CD4-positive, alpha-beta T cell (primary cell): ENCODE results near the gene LAIR1. TPM values are rescaled to one million over a fixed set of nuclear protein-coding genes. Genes with fewer than 3 reads are reported as not detected.
"Not testable (repeated sequence)": the region's sequence is repeated elsewhere in the genome, so short reads cannot be mapped to it uniquely, and the experiment has no call there.

Source experiments
- ATAC-seq: fragments of 200-7000 bp; cut with Tn5 transposase; one replicate; pipeline ENCODE4 v1.10.0; 2022; ENCODE audit warnings: mild to moderate bottlenecking; ENCODE audit not compliant: poor library complexity
- CTCF ChIA-PET: fragments of 350-600 bp; sonication (Branson Sonifier 250); formaldehyde crosslinking; loops from one replicate; lab custom pipeline; 2021; ENCODE audit warnings: antibody characterized with exemption, inconsistent platforms; lab: Charles Lee
- POLR2A ChIA-PET: fragments of 350-600 bp; sonication (Branson Sonifier 250); formaldehyde crosslinking; loops from one replicate; lab custom pipeline; 2021; ENCODE audit warnings: antibody characterized with exemption, inconsistent platforms; lab: Charles Lee
- DNase-seq, 14 experiments: peaks; one replicate each; pipeline ENCODE4 v3.0.0-alpha.2; 2013 to 2020; ENCODE audit warnings: mixed read lengths in 2 of 14
- H3K27ac ChIP-seq, 2 donors: one replicate each; pipeline versions ENCODE4 v1.5.1 to v1.7.0; 2013; ENCODE audit warnings: low read length in 2 of 2, low read depth in 1 of 2, mild to moderate bottlenecking in 1 of 2
- H3K27me3 ChIP-seq, 2 experiments: 1 replicate in 1 of 2; 2 replicates in 1 of 2; pipeline versions ENCODE4 v1.6.1 to v1.7.0; 2013; ENCODE audit warnings: low read length in 2 of 2, control low read depth in 1 of 2, mild to moderate bottlenecking in 1 of 2, moderate library complexity in 1 of 2; ENCODE audit not compliant: insufficient read depth in 2 of 2, control insufficient read depth in 1 of 2
- H3K36me3 ChIP-seq: one replicate; pipeline ENCODE4 v1.6.1; 2013; ENCODE audit warnings: low read length, control low read depth; ENCODE audit not compliant: insufficient read depth
- H3K4me1 ChIP-seq: one replicate; pipeline ENCODE4 v1.6.1; 2013; ENCODE audit warnings: low read length, control low read depth; ENCODE audit not compliant: insufficient read depth
- H3K4me3 ChIP-seq: one replicate; pipeline ENCODE4 v1.5.1; 2013; ENCODE audit warnings: mild to moderate bottlenecking, low read length, moderate library complexity
- H3K9me3 ChIP-seq, 2 experiments: 1 replicate in 1 of 2; 2 replicates in 1 of 2; pipeline versions ENCODE4 v1.6.1 to v1.7.0; 2013; ENCODE audit warnings: low read length in 2 of 2, mild to moderate bottlenecking in 2 of 2, control low read depth in 1 of 2, moderate library complexity in 1 of 2; ENCODE audit not compliant: control insufficient read depth in 1 of 2, insufficient read depth in 1 of 2
- H3K27ac Mint-ChIP-seq: one replicate; pipeline ENCODE4 v1.8.0; 2020; ENCODE audit warnings: mixed read lengths
- H3K27me3 Mint-ChIP-seq: one replicate; pipeline ENCODE4 v1.8.0; 2021; ENCODE audit warnings: mixed read lengths
- H3K36me3 Mint-ChIP-seq: one replicate; pipeline ENCODE4 v1.8.0; 2021; ENCODE audit warnings: low read depth, mixed read lengths
- H3K4me1 Mint-ChIP-seq: one replicate; pipeline ENCODE4 v1.8.0; 2021; ENCODE audit warnings: low read depth, mixed read lengths
- H3K4me3 Mint-ChIP-seq: one replicate; pipeline ENCODE4 v1.8.0; 2020; ENCODE audit warnings: mild to moderate bottlenecking, mixed read lengths
- H3K9me3 Mint-ChIP-seq: one replicate; pipeline ENCODE4 v1.8.0; 2020; ENCODE audit warnings: mixed read lengths
- intact Hi-C, 2 experiments: fragments of 100-400 bp; cut with DNase I in 1 of 2; cut with micrococcal nuclease in 1 of 2; formaldehyde crosslinking; loops; one replicate each; pipeline versions ENCODE4 v1.15.1 to v1.9.0; 2023 to 2025; cut with DNase I, micrococcal nuclease
- total RNA-seq, 174 experiments: library from RNA in 2 of 174; stranded (reverse) in 2 of 174; gene quantifications; one replicate each; pipeline ENCODE4 v1.2.3 and lab custom pipeline; 2021 to 2026
- TF ChIP-seq, protein P1 (sequence below): fragments of 200-600 bp; IDR thresholded peaks from one replicate; pipeline ENCODE4 v1.8.0; 2022; ENCODE audit warnings: antibody characterized with exemption, mild to moderate bottlenecking

The LAIR1 gene
- total RNA-seq, 2 experiments from 2014 or later: 12.3 to 14.4 TPM

DNA sequence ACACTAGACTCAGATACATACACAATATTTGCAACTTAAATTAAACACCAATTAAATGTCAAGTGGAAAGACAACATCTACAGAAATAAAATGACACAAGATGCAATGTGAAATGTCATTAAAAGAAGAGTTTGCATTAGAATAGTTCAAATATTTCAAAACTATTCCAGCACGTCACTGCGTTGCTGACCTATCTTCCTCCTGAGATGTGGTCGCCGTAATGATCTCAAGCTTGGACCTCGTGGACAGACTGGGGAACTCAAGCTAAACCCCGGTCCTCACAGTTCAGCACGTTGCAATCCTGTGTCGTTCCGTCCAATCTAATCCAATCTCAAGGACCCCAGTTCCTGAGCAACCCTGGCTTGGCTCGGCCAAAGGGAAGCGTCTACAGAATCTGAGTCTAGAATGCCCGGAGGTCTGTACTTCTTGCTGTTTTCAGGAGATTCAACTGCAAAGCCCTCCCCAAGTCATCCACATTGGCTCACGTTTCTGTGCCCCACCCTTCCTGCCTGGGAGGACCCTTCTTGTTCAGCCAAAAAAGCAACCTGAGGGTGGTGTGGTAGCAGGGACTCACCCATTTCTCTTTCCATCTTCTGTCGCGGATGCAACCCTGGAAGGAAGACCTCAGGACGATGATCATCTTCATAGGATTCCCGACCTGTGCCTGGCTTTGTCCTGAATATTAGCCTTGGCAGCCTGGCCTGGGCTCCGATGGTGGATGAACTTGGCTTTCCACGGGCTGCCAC, 5.1 kb upstream of the LAIR1 start:
- H3K27ac ChIP-seq: peak overlapping the region in 1 of 2 donors; percentile 50
- peak overlapping the region; percentile 94 for H3K4me3 Mint-ChIP-seq
- peaks cover 70% of the 10 kb centered on the region for H3K4me1 ChIP-seq
- H3K27me3 ChIP-seq, H3K9me3 ChIP-seq, H3K27me3 Mint-ChIP-seq, H3K36me3 ChIP-seq, intact Hi-C loops, H3K9me3 Mint-ChIP-seq, DNase-seq, H3K36me3 Mint-ChIP-seq: not testable (repeated sequence)
- ChIA-PET CTCF (interaction anchor here (1.3 kb wide), 1 partner anchor 21 kb away, joined by 3 read pairs; no protein-coding TSS in a partner anchor), POLR2A (interaction anchor here (1.2 kb wide), 1 partner anchor 19 kb away, joined by 4 read pairs; no protein-coding TSS in a partner anchor)
- H3K27ac Mint-ChIP-seq: peak overlapping the region; percentile 91
- peaks cover 64% of the 10 kb centered on the region for H3K4me1 Mint-ChIP-seq
- ATAC-seq: peak; percentile 9
- H3K4me3 ChIP-seq: peak overlapping the region; percentile 58

DNA sequence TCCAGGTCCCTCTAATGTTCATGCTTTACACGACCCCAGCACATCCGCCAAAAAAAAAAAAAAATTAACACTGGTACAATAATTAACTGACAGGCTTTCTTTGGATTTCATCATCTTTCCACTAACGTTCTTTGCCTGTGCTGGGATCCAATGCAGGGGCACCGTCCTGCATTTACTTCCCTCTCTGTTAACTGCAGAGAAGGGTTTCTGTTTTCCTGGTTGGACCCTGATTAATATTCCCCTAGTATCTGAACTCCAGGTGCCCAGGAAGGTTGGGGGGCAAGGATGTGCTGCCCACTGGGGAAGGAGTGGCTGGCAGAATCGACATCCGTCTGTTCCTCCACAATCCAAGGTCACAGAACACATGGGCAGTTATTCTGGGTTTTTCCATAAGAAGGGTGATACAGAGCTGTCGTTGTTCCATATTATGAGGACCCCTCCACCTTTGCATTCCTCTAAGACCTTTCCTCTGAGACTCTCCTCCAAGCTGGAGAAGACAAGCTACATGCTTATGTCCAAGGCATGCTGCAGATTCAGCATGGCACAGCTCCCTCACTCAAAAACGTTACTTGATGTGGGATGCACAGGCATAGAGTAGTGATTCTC, 4.5 kb upstream of the LAIR1 start:
- DNase-seq: no peak
- Histone ChIP-seq H3K36me3 (no peaks in the 10 kb centered on the region), H3K4me3 (peak overlapping the region; percentile 58), H3K27me3 (no peaks in the 10 kb centered on the region), H3K27ac (peak overlapping the region in 1 of 2 donors; percentile 50), H3K9me3 (no peaks in the 10 kb centered on the region), H3K4me1 (peaks cover 69% of the 10 kb centered on the region)
- H3K9me3 Mint-ChIP-seq: no peaks in the 10 kb centered on the region
- ChIA-PET CTCF (interaction anchor here (1.3 kb wide), 1 partner anchor 22 kb away, joined by 3 read pairs; no protein-coding TSS in a partner anchor), POLR2A (no interaction called here)
- intact Hi-C loops: no loop called here
- TF ChIP-seq, protein P1, sequence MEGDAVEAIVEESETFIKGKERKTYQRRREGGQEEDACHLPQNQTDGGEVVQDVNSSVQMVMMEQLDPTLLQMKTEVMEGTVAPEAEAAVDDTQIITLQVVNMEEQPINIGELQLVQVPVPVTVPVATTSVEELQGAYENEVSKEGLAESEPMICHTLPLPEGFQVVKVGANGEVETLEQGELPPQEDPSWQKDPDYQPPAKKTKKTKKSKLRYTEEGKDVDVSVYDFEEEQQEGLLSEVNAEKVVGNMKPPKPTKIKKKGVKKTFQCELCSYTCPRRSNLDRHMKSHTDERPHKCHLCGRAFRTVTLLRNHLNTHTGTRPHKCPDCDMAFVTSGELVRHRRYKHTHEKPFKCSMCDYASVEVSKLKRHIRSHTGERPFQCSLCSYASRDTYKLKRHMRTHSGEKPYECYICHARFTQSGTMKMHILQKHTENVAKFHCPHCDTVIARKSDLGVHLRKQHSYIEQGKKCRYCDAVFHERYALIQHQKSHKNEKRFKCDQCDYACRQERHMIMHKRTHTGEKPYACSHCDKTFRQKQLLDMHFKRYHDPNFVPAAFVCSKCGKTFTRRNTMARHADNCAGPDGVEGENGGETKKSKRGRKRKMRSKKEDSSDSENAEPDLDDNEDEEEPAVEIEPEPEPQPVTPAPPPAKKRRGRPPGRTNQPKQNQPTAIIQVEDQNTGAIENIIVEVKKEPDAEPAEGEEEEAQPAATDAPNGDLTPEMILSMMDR: no peak
- peaks cover 64% of the 10 kb centered on the region for H3K4me1 Mint-ChIP-seq
- H3K27me3 Mint-ChIP-seq: peaks cover 6% of the 10 kb centered on the region
- H3K4me3 Mint-ChIP-seq: peak overlapping the region; percentile 94
- no peak for ATAC-seq
- peak overlapping the region; percentile 77 for H3K27ac Mint-ChIP-seq
- H3K36me3 Mint-ChIP-seq: peaks cover 11% of the 10 kb centered on the region

DNA sequence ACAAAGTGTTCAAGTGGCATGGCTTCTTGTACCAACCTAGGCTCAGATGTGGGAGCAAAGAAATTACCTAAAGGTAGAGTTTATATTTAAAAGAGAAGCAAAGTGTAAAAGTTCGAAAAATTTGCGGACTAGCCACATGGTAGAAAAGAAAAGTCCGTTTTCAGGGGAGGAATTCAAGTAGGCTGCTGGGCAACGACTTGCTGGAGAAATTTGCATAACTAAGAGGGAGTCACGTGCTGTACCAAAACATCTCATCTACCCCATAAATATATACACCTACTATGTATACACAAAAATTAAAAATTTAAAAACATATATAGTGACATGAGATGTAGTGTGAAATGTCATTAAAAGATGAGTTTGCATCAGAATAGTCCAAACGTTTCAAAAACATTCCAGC, 2.1 kb upstream of the LAIR1 start:
- Mint-ChIP-seq H3K9me3 (no peaks in the 10 kb centered on the region), H3K36me3 (peaks cover 22% of the 10 kb centered on the region), H3K4me3 (peak overlapping the region; percentile 39), H3K27ac (peak overlapping the region; percentile 27), H3K4me1 (peaks cover 70% of the 10 kb centered on the region), H3K27me3 (no peaks in the 10 kb centered on the region)
- no peaks in the 10 kb centered on the region for H3K36me3 ChIP-seq
- peaks cover 61% of the 10 kb centered on the region for H3K4me1 ChIP-seq
- no peak for DNase-seq
- POLR2A ChIA-PET: no interaction called here
- no peak for ATAC-seq
- TF ChIP-seq, protein P1: no peak
- no peak overlapping the region for H3K27ac ChIP-seq
- H3K9me3 ChIP-seq: no peaks in the 10 kb centered on the region
- intact Hi-C loops: no loop called here
- CTCF ChIA-PET: no interaction called here
- no peak overlapping the region for H3K4me3 ChIP-seq
- H3K27me3 ChIP-seq: no peaks in the 10 kb centered on the region

DNA sequence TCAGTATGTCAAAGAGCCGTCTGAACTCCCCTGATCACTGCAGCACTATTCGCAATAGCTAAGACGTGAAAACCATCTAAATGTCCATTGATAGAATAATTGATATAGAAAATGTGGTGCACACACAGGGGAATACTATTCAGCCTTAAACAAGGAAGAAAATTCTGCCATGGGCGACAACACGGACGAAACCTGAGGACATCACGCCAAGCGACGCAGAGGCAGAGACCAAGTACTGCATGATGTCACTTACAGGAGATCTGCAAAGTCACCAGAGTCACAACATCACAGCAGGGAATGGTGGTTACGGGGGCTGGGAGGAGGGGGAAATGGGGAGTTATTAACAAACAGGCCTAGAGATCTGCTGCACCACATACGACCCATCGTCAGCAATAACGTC, 1.1 kb upstream of the LAIR1 start:
- ChIA-PET CTCF (interaction anchor here (1.5 kb wide), 1 partner anchor 25 kb away, joined by 5 read pairs; no protein-coding TSS in a partner anchor), POLR2A (interaction anchor here (1.6 kb wide), 1 partner anchor 25 kb away, joined by 3 read pairs; no protein-coding TSS in a partner anchor)
- DNase-seq, H3K4me3 ChIP-seq, H3K36me3 ChIP-seq, ATAC-seq, H3K27me3 Mint-ChIP-seq, H3K27me3 ChIP-seq, H3K9me3 Mint-ChIP-seq, H3K27ac ChIP-seq, H3K9me3 ChIP-seq: not testable (repeated sequence)
- peak overlapping the region; percentile 63 for H3K27ac Mint-ChIP-seq
- peaks cover 62% of the 10 kb centered on the region for H3K4me1 ChIP-seq
- H3K4me1 Mint-ChIP-seq: peaks cover 71% of the 10 kb centered on the region
- peak overlapping the region; percentile 70 for H3K4me3 Mint-ChIP-seq
- intact Hi-C loops: loop anchor here in 1 of 2 experiments (2.0 kb wide), 1 partner anchor 23 kb away; no protein-coding TSS in a partner anchor
- H3K36me3 Mint-ChIP-seq: peaks cover 26% of the 10 kb centered on the region

DNA sequence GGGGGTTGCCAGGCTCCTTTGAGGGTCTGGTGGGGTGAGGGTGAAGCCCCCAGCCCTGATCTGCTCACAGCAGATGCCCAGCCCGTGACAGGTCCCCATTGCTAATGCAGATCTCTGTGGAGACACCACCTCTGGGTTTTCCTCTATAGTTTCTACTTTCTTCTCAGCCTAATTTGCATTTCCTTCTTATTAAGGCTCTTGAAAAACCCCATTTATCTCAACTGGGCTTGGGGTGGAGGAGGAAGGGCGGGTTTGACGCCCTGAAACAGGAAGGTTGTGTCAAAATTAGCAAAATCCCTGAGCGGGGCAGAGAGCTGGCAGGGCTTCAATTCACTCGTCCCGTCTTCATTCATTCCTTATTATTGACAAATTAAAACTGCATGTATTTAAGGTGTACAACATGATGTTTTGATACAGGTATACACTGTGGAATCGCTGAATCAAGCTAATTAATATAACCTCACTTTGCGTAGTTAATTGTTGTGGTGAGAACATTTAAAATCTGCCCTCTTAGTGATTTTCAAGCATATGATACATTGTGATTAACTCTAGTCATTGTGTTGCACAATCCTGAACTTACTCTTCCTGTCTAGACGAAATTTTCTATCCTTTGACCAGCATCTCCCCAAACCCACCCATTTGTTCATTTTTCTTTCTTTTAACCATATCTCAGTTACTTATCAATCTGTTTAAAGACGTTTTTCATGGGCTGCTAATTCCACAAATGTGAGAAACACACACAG, 2.9 kb downstream of the LAIR1 start:
- H3K4me1 Mint-ChIP-seq: peaks cover 54% of the 10 kb centered on the region
- H3K27ac ChIP-seq: peak overlapping the region; percentile 35 to 44
- peaks cover 54% of the 10 kb centered on the region for H3K4me1 ChIP-seq
- POLR2A ChIA-PET: interaction anchor here (1.4 kb wide), 1 partner anchor 27 kb away, joined by 11 read pairs; no protein-coding TSS in a partner anchor
- peak overlapping the region; percentile 20 for H3K4me3 ChIP-seq
- CTCF ChIA-PET, H3K9me3 ChIP-seq, H3K27me3 Mint-ChIP-seq, H3K27me3 ChIP-seq, H3K9me3 Mint-ChIP-seq, intact Hi-C loops: not testable (repeated sequence)
- H3K27ac Mint-ChIP-seq: peak overlapping the region; percentile 87
- H3K4me3 Mint-ChIP-seq: peak overlapping the region; percentile 79
- DNase-seq (peak in 3 of 14 experiments; percentile 32 to 53 (median 49)), ATAC-seq (peak; percentile 35)
- H3K36me3 ChIP-seq: peaks cover 11% of the 10 kb centered on the region
- peaks cover 20% of the 10 kb centered on the region for H3K36me3 Mint-ChIP-seq
